ENCODE measurements around the gene AFDN.

- TF ChIP-seq CTCF (IDR thresholded peaks at IDR 0.05) (no peak), POLR2A (IDR thresholded peaks at IDR 0.05; ENCODE audit: low read depth) (no peak)
Observed at GRCh38 chr6:167988945-167989841, 162.5 kb downstream of the AFDN start.
